HG02678 (cell line): ENCODE data around the gene CTXND2.

Source experiments
- ATAC-seq: cut with Tn5 transposase; IDR thresholded peaks from one replicate; pipeline ENCODE4 v1.9.1; 2021; ENCODE audit warnings: mild to moderate bottlenecking, moderate library complexity; ENCODE audit not compliant: unreplicated experiment

Gene CTXND2

DNA sequence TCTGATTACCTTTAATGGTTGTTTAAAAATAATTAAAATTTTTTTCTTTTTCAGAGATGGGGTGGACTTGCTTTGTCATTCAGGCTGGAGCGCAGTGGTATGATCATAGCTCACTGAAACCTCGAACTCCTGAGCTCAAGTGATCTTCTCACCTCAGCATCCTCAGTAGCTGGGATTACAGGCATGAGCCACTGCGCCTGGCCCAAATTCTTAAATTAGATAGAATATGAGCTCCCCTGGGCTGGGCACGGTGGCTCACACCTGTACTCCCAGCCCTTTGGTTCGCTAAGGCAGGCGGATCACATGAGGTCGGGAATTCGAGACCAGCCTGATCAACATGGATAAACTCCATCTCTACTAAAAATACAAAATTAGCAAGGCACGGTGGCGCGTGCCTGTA lies 70.7 kb downstream of the CTXND2 start:
- ATAC-seq: no peak

DNA sequence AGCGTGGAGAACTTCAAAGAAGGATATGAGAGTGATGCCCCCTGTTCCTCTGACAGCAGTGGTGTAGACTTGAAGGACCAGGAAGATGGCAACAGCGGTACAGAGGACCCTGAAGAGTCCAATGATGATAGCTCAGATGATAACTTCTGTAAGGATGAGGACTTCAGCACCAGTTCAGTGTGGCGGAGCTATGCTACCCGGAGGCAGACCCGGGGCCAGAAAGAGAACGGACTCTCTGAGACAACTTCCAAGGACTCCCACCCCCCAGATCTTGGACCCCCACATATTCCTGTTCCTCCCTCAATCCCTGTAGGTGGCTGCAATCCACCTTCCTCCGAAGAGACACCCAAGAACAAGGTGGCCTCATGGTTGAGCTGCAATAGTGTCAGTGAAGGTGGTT lies 73.7 kb downstream of the CTXND2 start:
- ATAC-seq: no peak

DNA sequence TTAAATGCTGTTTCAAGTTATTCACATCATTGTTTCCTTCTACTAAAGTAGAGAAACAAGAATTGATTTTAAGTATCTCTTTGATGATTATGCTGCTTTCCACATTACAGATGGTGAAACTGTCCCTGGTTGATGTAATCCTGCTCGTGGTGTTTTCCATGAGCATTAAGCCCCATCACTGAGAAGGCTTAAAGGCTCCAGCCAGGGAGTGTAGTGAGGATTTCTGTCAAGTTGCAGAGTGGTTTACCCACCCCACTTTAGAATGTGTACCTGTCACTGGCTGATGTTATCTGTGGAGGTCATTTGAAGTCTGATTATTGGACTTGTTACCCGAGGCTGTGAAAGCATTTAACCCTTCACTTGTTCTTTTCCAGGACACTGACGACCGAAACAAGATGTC lies 74.8 kb downstream of the CTXND2 start:
- no peak for ATAC-seq
